Parathyroid adenoma (tissue), 2 donors: Measurements from ENCODE around the gene KMO.

ENCODE experiments used
- H2AFZ ChIP-seq: fragments of 300-600 bp; sonication (generic); one replicate; pipeline ENCODE4 v1.7.0; 2017; ENCODE audit warnings: antibody characterized with exemption, mild to moderate bottlenecking
- H3K27ac ChIP-seq: fragments of 300-600 bp; sonication (generic); one replicate; pipeline ENCODE4 v1.7.0; 2017
- H3K27me3 ChIP-seq: fragments of 300-600 bp; sonication (generic); one replicate; pipeline ENCODE4 v1.7.0; 2017; ENCODE audit warnings: low read length; ENCODE audit not compliant: control insufficient read depth, insufficient read depth
- H3K36me3 ChIP-seq: fragments of 300-600 bp; sonication (generic); one replicate; pipeline ENCODE4 v1.7.0; 2017; ENCODE audit warnings: low read length; ENCODE audit not compliant: control insufficient read depth, insufficient read depth
- H3K4me1 ChIP-seq: fragments of 300-600 bp; sonication (generic); one replicate; pipeline ENCODE4 v1.7.0; 2017; ENCODE audit warnings: control low read depth
- H3K4me2 ChIP-seq: fragments of 300-600 bp; sonication (generic); one replicate; pipeline ENCODE4 v1.7.0; 2017; ENCODE audit warnings: low read length
- H3K4me3 ChIP-seq: fragments of 300-600 bp; sonication (generic); one replicate; pipeline ENCODE4 v1.7.0; 2017; ENCODE audit warnings: low read depth, low read length
- H3K79me2 ChIP-seq: fragments of 300-600 bp; sonication (generic); one replicate; pipeline ENCODE4 v1.7.0; 2017; ENCODE audit warnings: control low read depth
- H3K9ac ChIP-seq: fragments of 300-600 bp; sonication (generic); one replicate; pipeline ENCODE4 v1.7.0; 2017; ENCODE audit warnings: mild to moderate bottlenecking
- H3K9me3 ChIP-seq: fragments of 300-600 bp; sonication (generic); one replicate; pipeline ENCODE4 v1.7.0; 2017; ENCODE audit warnings: low read length; ENCODE audit not compliant: control insufficient read depth
- TF ChIP-seq, protein P1 (sequence below): fragments of 300-600 bp; sonication (generic); IDR thresholded peaks from one replicate; pipeline ENCODE4 v1.7.0; 2017; ENCODE audit warnings: antibody characterized with exemption, mild to moderate bottlenecking
- donor health status: primary hyperparathyroidism.

KMO gene

DNA sequence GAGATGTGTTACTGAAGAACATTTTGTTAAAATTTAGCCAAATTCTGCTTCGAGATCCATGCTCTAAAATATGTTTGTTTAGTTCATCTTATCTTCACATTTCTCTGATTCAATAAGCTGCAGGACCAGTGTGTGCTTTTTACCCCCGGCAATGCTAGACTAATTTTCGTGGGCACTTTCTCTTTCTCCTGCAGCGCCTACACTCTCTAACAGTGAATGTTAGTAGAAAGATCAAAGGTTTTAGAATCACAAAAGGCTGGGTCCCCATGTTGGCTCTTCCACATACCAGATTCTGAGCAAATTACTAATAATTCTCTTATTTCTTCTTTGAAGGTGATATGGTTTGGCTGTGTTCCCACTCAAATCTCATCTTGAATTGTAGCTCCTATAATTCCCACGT, 99.5 kb downstream of the KMO start:
- H3K27me3 ChIP-seq, result no peaks in the 10 kb centered on the region
- no peak overlapping the region for H3K27ac ChIP-seq
- no peak overlapping the region for H3K9ac ChIP-seq
- no peaks in the 10 kb centered on the region for H3K9me3 ChIP-seq
- no peak overlapping the region for H3K4me2 ChIP-seq
- no peaks in the 10 kb centered on the region for H3K36me3 ChIP-seq
- no peak overlapping the region for H3K4me3 ChIP-seq
- H3K79me2 ChIP-seq, result no peaks in the 10 kb centered on the region
- TF ChIP-seq, protein P1, sequence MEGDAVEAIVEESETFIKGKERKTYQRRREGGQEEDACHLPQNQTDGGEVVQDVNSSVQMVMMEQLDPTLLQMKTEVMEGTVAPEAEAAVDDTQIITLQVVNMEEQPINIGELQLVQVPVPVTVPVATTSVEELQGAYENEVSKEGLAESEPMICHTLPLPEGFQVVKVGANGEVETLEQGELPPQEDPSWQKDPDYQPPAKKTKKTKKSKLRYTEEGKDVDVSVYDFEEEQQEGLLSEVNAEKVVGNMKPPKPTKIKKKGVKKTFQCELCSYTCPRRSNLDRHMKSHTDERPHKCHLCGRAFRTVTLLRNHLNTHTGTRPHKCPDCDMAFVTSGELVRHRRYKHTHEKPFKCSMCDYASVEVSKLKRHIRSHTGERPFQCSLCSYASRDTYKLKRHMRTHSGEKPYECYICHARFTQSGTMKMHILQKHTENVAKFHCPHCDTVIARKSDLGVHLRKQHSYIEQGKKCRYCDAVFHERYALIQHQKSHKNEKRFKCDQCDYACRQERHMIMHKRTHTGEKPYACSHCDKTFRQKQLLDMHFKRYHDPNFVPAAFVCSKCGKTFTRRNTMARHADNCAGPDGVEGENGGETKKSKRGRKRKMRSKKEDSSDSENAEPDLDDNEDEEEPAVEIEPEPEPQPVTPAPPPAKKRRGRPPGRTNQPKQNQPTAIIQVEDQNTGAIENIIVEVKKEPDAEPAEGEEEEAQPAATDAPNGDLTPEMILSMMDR, result no peak
- H3K4me1 ChIP-seq, result no peaks in the 10 kb centered on the region
- no peak overlapping the region for H2AFZ ChIP-seq

DNA sequence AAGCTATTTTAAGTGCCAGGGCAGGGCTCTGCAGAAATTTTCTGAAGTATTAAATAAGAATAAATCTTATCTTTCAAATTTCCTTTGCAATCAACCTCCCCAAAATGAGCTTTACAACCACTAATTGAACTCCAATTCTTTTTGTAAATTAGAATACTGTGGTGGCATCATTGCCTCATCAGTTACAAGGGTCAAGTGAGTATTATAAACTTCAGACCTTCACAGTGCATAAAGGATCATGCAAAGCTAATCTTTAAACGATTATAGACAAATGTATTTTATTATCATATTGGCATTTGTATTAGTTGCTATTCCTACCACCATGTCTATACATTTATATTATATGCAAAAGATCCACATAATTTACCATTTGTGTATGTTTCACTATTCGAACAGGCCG, 100.8 kb downstream of the KMO start:
- Histone ChIP-seq H3K9ac (no peak overlapping the region), H2AFZ (no peak overlapping the region), H3K9me3 (no peaks in the 10 kb centered on the region), H3K27ac (no peak overlapping the region), H3K79me2 (no peaks in the 10 kb centered on the region), H3K4me3 (no peak overlapping the region), H3K27me3 (no peaks in the 10 kb centered on the region), H3K36me3 (no peaks in the 10 kb centered on the region), H3K4me1 (peaks cover 4% of the 10 kb centered on the region), H3K4me2 (no peak overlapping the region)
- TF ChIP-seq, protein P1, result no peak

DNA sequence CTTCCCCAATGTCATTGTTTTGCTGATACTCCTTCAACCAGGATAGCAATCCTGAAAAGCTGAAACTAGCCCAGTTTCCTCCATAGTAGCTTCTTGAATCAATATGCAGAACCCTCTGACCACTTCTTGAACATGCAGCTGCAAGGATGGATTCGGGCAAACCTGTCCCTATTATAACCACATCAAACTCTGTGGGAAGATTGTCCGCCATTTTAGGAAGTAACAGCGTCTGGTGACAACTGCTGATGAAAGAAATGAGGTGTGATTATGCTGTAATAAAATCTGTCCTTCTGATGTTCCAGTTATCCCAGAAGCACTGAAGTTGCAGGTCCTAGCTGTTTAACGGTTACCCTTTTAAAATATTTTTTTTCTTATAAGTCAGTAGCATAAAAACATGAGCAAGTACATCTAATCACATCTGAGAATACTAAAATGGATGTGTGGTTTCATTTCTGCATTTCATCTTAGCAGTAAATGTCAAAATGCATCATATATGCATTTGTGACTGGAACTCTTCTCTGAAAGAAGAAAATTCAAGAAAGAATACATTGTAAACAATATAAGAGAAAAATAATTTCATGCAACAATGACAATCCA, 103.5 kb downstream of the KMO start:
- no peak overlapping the region for H3K4me3 ChIP-seq
- H2AFZ ChIP-seq, result no peak overlapping the region
- no peak overlapping the region for H3K9ac ChIP-seq
- peaks cover 4% of the 10 kb centered on the region for H3K4me1 ChIP-seq
- TF ChIP-seq, protein P1, result no peak
- H3K36me3 ChIP-seq, result no peaks in the 10 kb centered on the region
- no peak overlapping the region for H3K27ac ChIP-seq
- no peaks in the 10 kb centered on the region for H3K27me3 ChIP-seq
- no peaks in the 10 kb centered on the region for H3K79me2 ChIP-seq
- no peak overlapping the region for H3K4me2 ChIP-seq
- no peaks in the 10 kb centered on the region for H3K9me3 ChIP-seq

DNA sequence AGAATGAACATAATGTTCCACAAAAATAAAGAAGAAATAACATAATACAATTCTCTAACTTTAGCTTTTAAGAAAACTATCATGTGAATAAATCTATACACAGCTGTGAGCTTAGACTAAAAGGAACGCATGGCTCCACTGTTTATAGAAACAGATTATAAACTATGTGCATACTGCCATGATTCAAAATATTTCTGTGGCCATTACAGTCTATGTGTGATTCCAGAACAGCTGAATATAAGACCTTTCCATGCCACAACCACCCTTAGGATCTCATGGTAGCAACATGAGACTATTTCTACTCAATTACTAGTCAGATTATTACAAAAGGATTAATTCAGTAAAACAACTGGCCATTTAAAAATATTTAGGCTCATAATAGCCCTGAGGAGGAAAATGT, 104.1 kb downstream of the KMO start:
- Histone ChIP-seq H3K79me2 (no peaks in the 10 kb centered on the region), H3K4me3 (no peak overlapping the region), H3K9ac (no peak overlapping the region), H3K4me2 (no peak overlapping the region), H3K27ac (no peak overlapping the region), H3K27me3 (no peaks in the 10 kb centered on the region), H2AFZ (no peak overlapping the region), H3K36me3 (no peaks in the 10 kb centered on the region), H3K4me1 (peaks cover 4% of the 10 kb centered on the region), H3K9me3 (no peaks in the 10 kb centered on the region)
- TF ChIP-seq, protein P1, result no peak

DNA sequence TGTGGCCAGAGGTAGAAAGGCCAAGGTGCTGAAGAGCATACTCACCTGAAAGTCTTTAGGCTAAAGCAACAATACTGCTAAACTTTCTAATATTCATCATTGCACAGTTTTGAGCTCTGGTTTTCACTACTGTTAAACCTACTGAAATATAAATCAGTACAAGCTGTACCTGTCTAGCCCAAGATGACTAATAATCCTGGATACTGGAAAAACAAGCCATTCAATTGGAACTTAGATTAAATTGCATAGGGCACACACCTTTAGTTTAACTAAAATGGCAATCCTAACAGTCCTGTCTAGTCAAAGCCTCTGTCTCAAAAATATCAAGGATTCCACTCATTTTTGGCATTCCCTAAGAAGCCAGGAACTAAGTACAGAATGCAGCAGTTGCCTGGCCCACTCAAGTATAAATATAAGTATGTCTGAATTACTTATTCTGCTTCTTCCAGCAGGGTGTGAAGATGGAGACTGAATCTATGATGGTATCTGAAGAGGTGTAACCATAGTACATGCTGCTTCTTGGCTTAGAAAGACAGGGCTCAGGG, 104.9 kb downstream of the KMO start:
- no peaks in the 10 kb centered on the region for H3K36me3 ChIP-seq
- TF ChIP-seq, protein P1, result no peak
- H3K4me1 ChIP-seq, result peaks cover 4% of the 10 kb centered on the region
- no peak overlapping the region for H3K27ac ChIP-seq
- no peaks in the 10 kb centered on the region for H3K79me2 ChIP-seq
- H3K4me3 ChIP-seq, result no peak overlapping the region
- no peaks in the 10 kb centered on the region for H3K27me3 ChIP-seq
- H3K4me2 ChIP-seq, result no peak overlapping the region
- H2AFZ ChIP-seq, result no peak overlapping the region
- H3K9ac ChIP-seq, result no peak overlapping the region
- no peaks in the 10 kb centered on the region for H3K9me3 ChIP-seq
